RWPE2 (cell line): ENCODE results near the gene PI16.
A peak's percentile ranks its signal among the peaks of the same experiment; 100 is the strongest.

Source experiments
- ATAC-seq: fragments of 200-7000 bp; cut with Tn5 transposase; 3 replicates; pipeline ENCODE4 v1.9.1; 2021; ENCODE audit warnings: low read depth
- DNase-seq: peaks from one replicate; pipeline ENCODE4 v3.0.0-alpha.2; 2020; ENCODE audit warnings: low spot score
- H3K27ac ChIP-seq: fragments of 450-650 bp; 2 replicates; pipeline ENCODE4 v1.5.1; 2017; ENCODE audit warnings: mild to moderate bottlenecking; ENCODE audit not compliant: poor library complexity, severe bottlenecking
- H3K27me3 ChIP-seq: fragments of 250-450 bp; sonication (Bioruptor Pico); 2 replicates; pipeline ENCODE4 v1.5.1; 2021; ENCODE audit warnings: mild to moderate bottlenecking, moderate library complexity; ENCODE audit not compliant: insufficient read depth, poor library complexity, severe bottlenecking
- H3K36me3 ChIP-seq: fragments of 250-450 bp; sonication (Bioruptor Pico); 2 replicates; pipeline ENCODE4 v1.5.1; 2020; ENCODE audit warnings: low read depth, mild to moderate bottlenecking, moderate library complexity
- H3K4me1 ChIP-seq: fragments of 250-450 bp; sonication (Bioruptor Pico); 2 replicates; pipeline ENCODE4 v1.5.1; 2021; ENCODE audit warnings: mild to moderate bottlenecking, moderate library complexity; ENCODE audit not compliant: insufficient read depth, poor library complexity, severe bottlenecking
- H3K4me3 ChIP-seq: fragments of 250-450 bp; sonication (Bioruptor Pico); 2 replicates; pipeline ENCODE4 v1.5.1; 2021; ENCODE audit warnings: mild to moderate bottlenecking, moderate library complexity; ENCODE audit not compliant: severe bottlenecking
- H3K9me3 ChIP-seq: fragments of 250-450 bp; sonication (Bioruptor Pico); 2 replicates; pipeline ENCODE4 v1.5.1; 2021; ENCODE audit warnings: mild to moderate bottlenecking, moderate library complexity; ENCODE audit not compliant: severe bottlenecking
- TF ChIP-seq, protein P1 (sequence below): fragments of 450-650 bp; IDR thresholded peaks from one replicate; pipeline ENCODE4 v1.5.1; 2017; ENCODE audit warnings: mild to moderate bottlenecking, moderate library complexity; ENCODE audit not compliant: poor library complexity, severe bottlenecking

Gene PI16

DNA sequence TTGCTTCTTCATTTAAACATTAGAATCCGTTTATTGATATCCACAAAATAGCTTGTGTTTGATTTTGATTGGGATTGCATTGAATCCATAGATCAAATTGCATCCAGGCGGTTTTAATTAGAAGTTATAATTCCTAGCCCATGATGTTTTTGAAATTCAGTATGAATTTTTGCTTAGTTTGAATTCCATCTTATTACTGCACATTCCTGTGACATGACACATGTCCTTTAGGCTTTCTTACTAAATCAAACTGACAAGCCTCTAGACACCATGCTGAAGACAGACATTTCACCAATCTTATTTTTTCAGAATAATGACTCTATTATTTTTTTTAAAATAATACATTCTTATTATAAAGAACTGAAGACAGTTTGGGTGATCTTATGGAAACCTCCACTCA is 21.4 kb upstream of the PI16 start:
- DNase-seq, result no peak
- peak; percentile 78 for ATAC-seq
- TF ChIP-seq, protein P1, sequence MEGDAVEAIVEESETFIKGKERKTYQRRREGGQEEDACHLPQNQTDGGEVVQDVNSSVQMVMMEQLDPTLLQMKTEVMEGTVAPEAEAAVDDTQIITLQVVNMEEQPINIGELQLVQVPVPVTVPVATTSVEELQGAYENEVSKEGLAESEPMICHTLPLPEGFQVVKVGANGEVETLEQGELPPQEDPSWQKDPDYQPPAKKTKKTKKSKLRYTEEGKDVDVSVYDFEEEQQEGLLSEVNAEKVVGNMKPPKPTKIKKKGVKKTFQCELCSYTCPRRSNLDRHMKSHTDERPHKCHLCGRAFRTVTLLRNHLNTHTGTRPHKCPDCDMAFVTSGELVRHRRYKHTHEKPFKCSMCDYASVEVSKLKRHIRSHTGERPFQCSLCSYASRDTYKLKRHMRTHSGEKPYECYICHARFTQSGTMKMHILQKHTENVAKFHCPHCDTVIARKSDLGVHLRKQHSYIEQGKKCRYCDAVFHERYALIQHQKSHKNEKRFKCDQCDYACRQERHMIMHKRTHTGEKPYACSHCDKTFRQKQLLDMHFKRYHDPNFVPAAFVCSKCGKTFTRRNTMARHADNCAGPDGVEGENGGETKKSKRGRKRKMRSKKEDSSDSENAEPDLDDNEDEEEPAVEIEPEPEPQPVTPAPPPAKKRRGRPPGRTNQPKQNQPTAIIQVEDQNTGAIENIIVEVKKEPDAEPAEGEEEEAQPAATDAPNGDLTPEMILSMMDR, result no peak
- Histone ChIP-seq H3K27ac (peak overlapping the region; percentile 74), H3K9me3 (peaks cover 2% of the 10 kb centered on the region), H3K36me3 (no peaks in the 10 kb centered on the region), H3K27me3 (no peaks in the 10 kb centered on the region), H3K4me1 (peaks cover 32% of the 10 kb centered on the region), H3K4me3 (no peak overlapping the region)

DNA sequence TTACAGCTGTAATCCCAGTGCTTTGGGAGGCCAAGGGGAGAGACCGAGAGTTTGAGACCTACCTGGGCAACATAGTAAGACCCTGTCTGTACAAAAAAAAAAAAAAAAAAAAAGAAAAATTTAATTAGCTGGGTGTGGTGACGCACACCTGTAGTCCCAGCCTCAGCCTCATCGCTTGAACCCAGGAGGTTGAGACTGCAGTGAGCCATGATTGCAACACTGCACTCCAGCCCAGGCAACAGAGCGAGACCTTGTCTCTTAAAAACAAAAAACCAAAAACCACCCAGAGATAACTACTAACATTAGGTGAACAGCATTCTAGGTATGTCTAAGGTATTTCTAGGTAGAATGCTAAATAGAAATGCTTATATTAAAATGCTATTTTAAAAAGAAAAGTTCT is 21.0 kb upstream of the PI16 start:
- H3K27me3 ChIP-seq, result no peaks in the 10 kb centered on the region
- peaks cover 32% of the 10 kb centered on the region for H3K4me1 ChIP-seq
- TF ChIP-seq, protein P1, result no peak
- DNase-seq, result no peak
- ATAC-seq, result no peak
- H3K4me3 ChIP-seq, result no peak overlapping the region
- peak overlapping the region; percentile 74 for H3K27ac ChIP-seq
- H3K9me3 ChIP-seq, result peaks cover 2% of the 10 kb centered on the region
- no peaks in the 10 kb centered on the region for H3K36me3 ChIP-seq

DNA sequence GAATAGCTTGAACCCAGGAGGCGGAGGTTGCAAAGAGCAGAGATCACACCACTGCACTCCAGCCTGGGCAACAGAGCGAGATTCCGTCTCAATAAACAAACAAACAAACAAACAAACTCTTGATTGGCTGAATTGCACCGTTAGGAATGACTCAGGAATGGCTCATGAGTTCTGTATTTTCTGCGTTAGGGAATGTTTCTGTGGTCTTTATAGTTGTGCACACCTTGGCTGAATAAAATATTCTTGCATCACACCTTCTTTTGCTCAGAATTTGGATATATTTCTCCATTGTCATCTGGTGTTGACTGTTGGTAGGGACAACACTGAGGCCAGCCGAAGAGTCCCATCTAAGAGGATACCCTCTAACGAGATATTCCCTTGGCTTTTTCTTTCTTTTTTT is 19.6 kb upstream of the PI16 start:
- peaks cover 2% of the 10 kb centered on the region for H3K9me3 ChIP-seq
- H3K36me3 ChIP-seq, result no peaks in the 10 kb centered on the region
- ATAC-seq, result peak; percentile 47; the same call in 2 of the 3 replicates
- TF ChIP-seq, protein P1, result no peak
- H3K27ac ChIP-seq, result peak overlapping the region; percentile 74
- H3K4me1 ChIP-seq, result peaks cover 25% of the 10 kb centered on the region
- H3K27me3 ChIP-seq, result no peaks in the 10 kb centered on the region
- H3K4me3 ChIP-seq, result no peak overlapping the region
- no peak for DNase-seq

DNA sequence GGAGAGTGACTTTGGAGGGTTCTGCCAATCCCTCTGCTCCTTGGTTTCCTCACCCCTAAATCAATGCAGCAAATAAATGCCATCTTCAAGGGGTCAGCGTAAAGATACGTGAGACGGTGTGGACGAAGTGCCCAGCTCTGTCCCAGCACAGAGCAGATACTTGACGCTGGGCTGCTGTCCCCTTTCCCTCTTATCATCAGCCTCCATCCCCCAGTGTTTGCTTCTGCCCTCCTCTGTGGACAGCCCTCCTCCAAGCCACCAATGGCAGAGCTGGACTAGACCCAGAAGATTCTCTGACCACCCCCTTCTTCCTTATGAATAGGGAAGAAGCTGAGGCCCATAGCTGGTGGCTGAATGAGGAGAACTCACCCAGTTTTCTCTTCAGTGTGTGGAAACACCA is 17.7 kb upstream of the PI16 start:
- Histone ChIP-seq H3K27me3 (no peaks in the 10 kb centered on the region), H3K4me1 (peaks cover 23% of the 10 kb centered on the region), H3K27ac (no peak overlapping the region), H3K9me3 (peaks cover 2% of the 10 kb centered on the region), H3K36me3 (no peaks in the 10 kb centered on the region), H3K4me3 (no peak overlapping the region)
- DNase-seq (no peak), ATAC-seq (no peak)
- TF ChIP-seq, protein P1, result no peak

DNA sequence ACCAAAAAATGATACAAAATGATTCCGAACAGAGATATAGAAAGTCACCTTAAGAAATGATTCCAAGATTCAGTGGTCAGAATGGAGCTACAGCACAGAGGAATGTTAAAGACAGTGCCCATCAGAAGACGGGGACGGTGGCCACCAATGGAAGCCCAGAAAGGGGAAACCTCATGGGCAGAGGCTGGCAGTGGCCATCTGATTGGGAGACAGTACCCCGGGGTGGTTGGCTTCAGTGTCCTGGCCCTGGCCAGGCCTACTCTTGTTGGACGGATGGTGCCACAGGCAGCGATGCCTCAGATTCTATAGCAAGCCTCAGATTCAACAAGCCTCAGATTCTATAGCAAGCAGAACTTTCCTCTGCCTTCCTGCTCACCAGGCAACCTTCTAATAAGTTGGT is 16.6 kb upstream of the PI16 start:
- H3K36me3 ChIP-seq, result no peaks in the 10 kb centered on the region
- no peak for DNase-seq
- ATAC-seq, result no peak
- H3K27me3 ChIP-seq, result no peaks in the 10 kb centered on the region
- H3K27ac ChIP-seq, result peak overlapping the region; percentile 3
- no peak overlapping the region for H3K4me3 ChIP-seq
- TF ChIP-seq, protein P1, result no peak
- peaks cover under 1% of the 10 kb centered on the region for H3K9me3 ChIP-seq
- H3K4me1 ChIP-seq, result peaks cover 21% of the 10 kb centered on the region
